GM12878 (cell line): ENCODE measurements around the gene RER1. TPM values are rescaled to one million over a fixed set of nuclear protein-coding genes. Genes with fewer than 3 reads are reported as not detected.
A peak's percentile ranks its signal among the peaks of the same experiment; 100 is the strongest.

ENCODE experiments used
- ATAC-seq: fragments of 200-7000 bp; cut with Tn5 transposase; 3 replicates; pipeline ENCODE4 v1.9.1; 2020; ENCODE audit warnings: mild to moderate bottlenecking, moderate library complexity
- BruUV-seq: library from RNA; stranded (reverse); fragments of 400-500 nt; replicated peaks from 2 replicates; lab custom pipeline; 2021; lab: Mats Ljungman, UMichigan
- CTCF ChIA-PET: fragments of 300-600 bp; sonication (Branson Sonifier 250); formaldehyde crosslinking; extraction: SDS; loops from one replicate; lab custom pipeline; 2021; ENCODE audit warnings: inconsistent platforms; lab: Yijun Ruan, JAX
- POLR2A ChIA-PET: fragments of 350-600 bp; formaldehyde crosslinking; extraction: SDS; loops from one replicate; lab custom pipeline; 2021; ENCODE audit warnings: inconsistent platforms; lab: Charles Lee
- RAD21 ChIA-PET: fragments of 300-600 bp; sonication (Branson Sonifier 250); formaldehyde crosslinking; loops from one replicate; lab custom pipeline; 2023; ENCODE audit warnings: antibody characterized with exemption; ENCODE audit not compliant: unreplicated experiment; lab: Charles Lee
- SMC1A ChIA-PET: fragments of 300-600 bp; sonication (Branson Sonifier 250); formaldehyde crosslinking; loops from one replicate; lab custom pipeline; 2023; ENCODE audit not compliant: unreplicated experiment, uncharacterized antibody; lab: Charles Lee
- DNase-seq: peaks from one replicate; pipeline ENCODE4 v3.0.0-alpha.2; 2011; ENCODE audit warnings: low read depth, low spot score
- FAIRE-seq: peaks from 3 replicates; lab custom pipeline; 2011; peaks lifted over from hg19 to GRCh38; lab: Jason Lieb, UNC
- H2AFZ ChIP-seq: 2 replicates; pipeline ENCODE4 v1.6.0; 2011; ENCODE audit warnings: low read depth, low read length, control low read depth; ENCODE audit not compliant: control insufficient read depth
- H3K27ac ChIP-seq: 2 replicates; pipeline ENCODE4 v1.5.1; 2011; ENCODE audit warnings: control low read depth; ENCODE audit not compliant: control insufficient read depth, insufficient read depth
- H3K27me3 ChIP-seq, 2 experiments: replicated peaks in 1 of 2; 2 replicates each; pipeline versions ENCODE4 v1.6.0 to v1.6.1; 2011; ENCODE audit warnings: low read length in 1 of 2; ENCODE audit not compliant: control insufficient read depth in 2 of 2, insufficient read depth in 2 of 2
- H3K36me3 ChIP-seq, 2 experiments: 2 replicates each; pipeline ENCODE4 v1.5.1; 2011; ENCODE audit warnings: low read length in 1 of 2; ENCODE audit not compliant: control insufficient read depth in 2 of 2, insufficient read depth in 2 of 2
- H3K4me1 ChIP-seq: 2 replicates; pipeline ENCODE4 v1.6.1; 2011; ENCODE audit warnings: mild to moderate bottlenecking, low read length, moderate library complexity, mixed read lengths; ENCODE audit not compliant: control insufficient read depth, insufficient read depth
- H3K4me2 ChIP-seq: 2 replicates; pipeline ENCODE4 v1.6.0; 2011; ENCODE audit warnings: control low read depth; ENCODE audit not compliant: control insufficient read depth, insufficient read depth
- H3K4me3 ChIP-seq: fragments of 200-600 bp; sonication (generic); 2 replicates; pipeline ENCODE4 v1.5.1; 2016
- H3K79me2 ChIP-seq: 2 replicates; pipeline ENCODE4 v1.6.0; 2011; ENCODE audit warnings: low read length; ENCODE audit not compliant: control insufficient read depth, insufficient read depth
- H3K9ac ChIP-seq: 2 replicates; pipeline ENCODE4 v1.8.0; 2011; ENCODE audit warnings: low read length, control low read depth, mixed read lengths; ENCODE audit not compliant: control insufficient read depth, insufficient read depth
- H3K9me3 ChIP-seq: replicated peaks from 3 replicates; pipeline ENCODE4 v1.5.1; 2011; ENCODE audit warnings: mild to moderate bottlenecking, low read length; ENCODE audit not compliant: control insufficient read depth, insufficient read depth
- H4K20me1 ChIP-seq: 2 replicates; pipeline ENCODE4 v1.6.0; 2011; ENCODE audit not compliant: control insufficient read depth, insufficient read depth
- BCL11A ChIP-seq: IDR thresholded peaks from 2 replicates; pipeline ENCODE4 v1.6.1; 2011; ENCODE audit warnings: low read depth, low read length
- EGR1 ChIP-seq, 2 experiments: IDR thresholded peaks; 1 replicate in 1 of 2; 2 replicates in 1 of 2; pipeline ENCODE4 v1.6.1; 2011 to 2012; ENCODE audit warnings: low read depth in 2 of 2, low read length in 2 of 2, borderline replicate concordance in 1 of 2, mild to moderate bottlenecking in 1 of 2, moderate library complexity in 1 of 2
- EP300 ChIP-seq, 2 experiments: fragments of 150-350 bp in 1 of 2; IDR thresholded peaks; 2 replicates each; pipeline ENCODE4 v1.6.1; 2011 to 2012; ENCODE audit warnings: low read depth in 2 of 2, low read length in 2 of 2, borderline replicate concordance in 1 of 2, improper control_type of control experiment in 1 of 2, inconsistent platforms in 1 of 2; ENCODE audit not compliant: control insufficient read depth in 1 of 2
- HDGF ChIP-seq: fragments of 450-650 bp; IDR thresholded peaks from 2 replicates; pipeline ENCODE4 v1.6.1; 2016; ENCODE audit warnings: antibody characterized with exemption
- LARP7 ChIP-seq: fragments of 450-650 bp; IDR thresholded peaks from 2 replicates; pipeline ENCODE4 v1.6.1; 2017; ENCODE audit warnings: mild to moderate bottlenecking
- MEF2A ChIP-seq: IDR thresholded peaks from 2 replicates; pipeline ENCODE4 v1.6.1; 2011; ENCODE audit warnings: low read depth, mild to moderate bottlenecking, low read length, moderate library complexity; ENCODE audit not compliant: insufficient read depth
- POLR2A ChIP-seq: IDR thresholded peaks from 2 replicates; pipeline ENCODE4 v1.6.1; 2011; ENCODE audit warnings: low read depth, mild to moderate bottlenecking, low read length
- POLR2AphosphoS2 ChIP-seq: IDR thresholded peaks from 2 replicates; pipeline ENCODE4 v1.6.1; 2011; ENCODE audit warnings: low read depth, mild to moderate bottlenecking, low read length, improper control_type of control experiment, moderate library complexity
- RFX5 ChIP-seq: IDR thresholded peaks from 2 replicates; pipeline ENCODE4 v1.6.1; 2011; ENCODE audit warnings: low read depth, low read length, improper control_type of control experiment
- SIN3A ChIP-seq: IDR thresholded peaks from 2 replicates; pipeline ENCODE4 v1.6.1; 2012; ENCODE audit warnings: low read depth, low read length, improper control_type of control experiment
- SMAD5 ChIP-seq: IDR thresholded peaks from 2 replicates; pipeline ENCODE4 v1.6.1; 2016; ENCODE audit warnings: antibody characterized with exemption, low read depth
- SRF ChIP-seq, 2 experiments: IDR thresholded peaks; 2 replicates each; pipeline ENCODE4 v1.6.1; 2011; ENCODE audit warnings: low read depth in 2 of 2, low read length in 2 of 2, mild to moderate bottlenecking in 1 of 2, moderate library complexity in 1 of 2
- ZBTB40 ChIP-seq: fragments of 450-650 bp; IDR thresholded peaks from 2 replicates; pipeline ENCODE4 v1.6.1; 2016; ENCODE audit warnings: mild to moderate bottlenecking, moderate library complexity, borderline replicate concordance
- ZNF217 ChIP-seq: fragments of 450-650 bp; IDR thresholded peaks from 2 replicates; pipeline ENCODE4 v1.6.1; 2017; ENCODE audit warnings: antibody characterized with exemption, mild to moderate bottlenecking
- WGBS: methylation state at CpG from one replicate; pipeline ENCODE4 v1.1.6; 2016; ENCODE audit warnings: low lambda C conversion rate; ENCODE audit not compliant: insufficient replicate concordance, insufficient coverage; ENCODE audit errors: missing lambda C conversion rate; 5-methylcytosine and 5-hydroxymethylcytosine counted together
- in situ Hi-C: fragments of 300-500 bp; cut with MboI; formaldehyde crosslinking; loops from 9 replicates; pipeline ENCODE4 v1.14.3; 2018; ENCODE audit warnings: mixed read lengths
- intact Hi-C: fragments of 100-400 bp; cut with micrococcal nuclease; formaldehyde crosslinking; loops from one replicate; pipeline ENCODE4 v1.14.2; 2022; ENCODE audit not compliant: unreplicated experiment
- polyA plus RNA-seq, 11 experiments: library from polyadenylated mRNA; depleted of rRNA in 4 of 11; unstranded in 6 of 11; stranded (reverse) in 5 of 11; fragments of >200 nt; fragmentation: Nextera tagmentation in 4 of 11; fragmentation: Illumina TruSeq in 1 of 11; extraction: Ambion mirVana in 4 of 11; extraction: Trizol in 1 of 11; gene quantifications; 1 replicate in 1 of 11; 2 replicates in 10 of 11; pipeline versions ENCODE4 v1.2.1 to v1.2.3, GENCODE V29; 2011 to 2016; ENCODE audit warnings: inconsistent platforms in 2 of 11, missing spikeins in 2 of 11, low read depth in 1 of 11
- total RNA-seq, 4 experiments: library from RNA; depleted of rRNA in 3 of 4; stranded (reverse); fragments of >200 nt in 3 of 4; fragmentation: Illumina TruSeq in 1 of 4; extraction: Trizol in 1 of 4; gene quantifications; 2 replicates each; pipeline versions ENCODE4 v1.2.1 to v1.2.3, GENCODE V29; 2013 to 2021
- TF ChIP-seq, protein P1 (sequence below): IDR thresholded peaks from 2 replicates; pipeline ENCODE4 v1.6.1; 2012; ENCODE audit warnings: low read length, inconsistent platforms
- TF ChIP-seq, protein P2 (sequence below): fragments of 450-650 bp; IDR thresholded peaks from 2 replicates; pipeline ENCODE4 v1.6.1; 2016; ENCODE audit warnings: mild to moderate bottlenecking

RER1 gene
- total and polyA plus RNA-seq, 10 of the 15 experiments (the other 5 are each of a cell fraction or from before 2014, with no cell fraction given): 29.2 to 274 (median 136) TPM

GRCh38 chr1:2406451-2407041 lies 14.9 kb downstream of the RER1 start:
- Histone ChIP-seq H3K79me2 (peaks cover 1% of the 10 kb centered on the region; the same call in 1 of the 2 replicates), H3K4me1 (peaks cover 2% of the 10 kb centered on the region; the same call in 1 of the 2 replicates), H4K20me1 (no peaks in the 10 kb centered on the region), H3K4me2 (no peak overlapping the region), H3K36me3 (peaks cover 12 to 14% of the 10 kb centered on the region in 2 experiments), H3K4me3 (no peak overlapping the region), H3K9ac (no peak overlapping the region), H3K27me3 (no peaks in the 10 kb centered on the region), H2AFZ (no peak overlapping the region), H3K27ac (no peak overlapping the region), H3K9me3 (no peaks in the 10 kb centered on the region)
- BruUV-seq: no TSS peak
- WGBS: 87% methylated on average over 25 of the region's 26 CpGs
- ChIA-PET SMC1A (no interaction called here), CTCF (interaction anchor here (1.5 kb wide), 1 partner anchor 211 kb away, joined by 4 read pairs; the partner anchor contains the start of gene FAAP20), RAD21 (no interaction called here), POLR2A (no interaction called here)
- no peak for ATAC-seq
- intact Hi-C loops: no loop called here
- FAIRE-seq: no peak
- no peak for DNase-seq
- TF ChIP-seq, protein P1, sequence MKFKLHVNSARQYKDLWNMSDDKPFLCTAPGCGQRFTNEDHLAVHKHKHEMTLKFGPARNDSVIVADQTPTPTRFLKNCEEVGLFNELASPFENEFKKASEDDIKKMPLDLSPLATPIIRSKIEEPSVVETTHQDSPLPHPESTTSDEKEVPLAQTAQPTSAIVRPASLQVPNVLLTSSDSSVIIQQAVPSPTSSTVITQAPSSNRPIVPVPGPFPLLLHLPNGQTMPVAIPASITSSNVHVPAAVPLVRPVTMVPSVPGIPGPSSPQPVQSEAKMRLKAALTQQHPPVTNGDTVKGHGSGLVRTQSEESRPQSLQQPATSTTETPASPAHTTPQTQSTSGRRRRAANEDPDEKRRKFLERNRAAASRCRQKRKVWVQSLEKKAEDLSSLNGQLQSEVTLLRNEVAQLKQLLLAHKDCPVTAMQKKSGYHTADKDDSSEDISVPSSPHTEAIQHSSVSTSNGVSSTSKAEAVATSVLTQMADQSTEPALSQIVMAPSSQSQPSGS: no peak
- TF ChIP-seq HDGF (no peak), SIN3A (no peak), EP300 (IDR thresholded peaks at IDR 0.05; ENCODE audit: borderline replicate concordance in 1 of 2, control insufficient read depth in 1 of 2, low read depth in 2 of 2, low read length in 2 of 2) (no peak), POLR2A (peak; percentile 52; the same call in 1 of the 2 replicates), EGR1 (IDR thresholded peaks at IDR 0.05; ENCODE audit: borderline replicate concordance in 1 of 2, low read depth in 2 of 2, low read length in 2 of 2) (no peak), SMAD5 (no peak), MEF2A (no peak), BCL11A (no peak), ZNF217 (no peak), ZBTB40 (no peak), SRF (IDR thresholded peaks at IDR 0.05; ENCODE audit: low read depth in 2 of 2, low read length in 2 of 2) (no peak), POLR2AphosphoS2 (0 out of 2 replicates have a peak, but pooled peaks have one; percentile 54), LARP7 (no peak), RFX5 (no peak)
- TF ChIP-seq, protein P2, sequence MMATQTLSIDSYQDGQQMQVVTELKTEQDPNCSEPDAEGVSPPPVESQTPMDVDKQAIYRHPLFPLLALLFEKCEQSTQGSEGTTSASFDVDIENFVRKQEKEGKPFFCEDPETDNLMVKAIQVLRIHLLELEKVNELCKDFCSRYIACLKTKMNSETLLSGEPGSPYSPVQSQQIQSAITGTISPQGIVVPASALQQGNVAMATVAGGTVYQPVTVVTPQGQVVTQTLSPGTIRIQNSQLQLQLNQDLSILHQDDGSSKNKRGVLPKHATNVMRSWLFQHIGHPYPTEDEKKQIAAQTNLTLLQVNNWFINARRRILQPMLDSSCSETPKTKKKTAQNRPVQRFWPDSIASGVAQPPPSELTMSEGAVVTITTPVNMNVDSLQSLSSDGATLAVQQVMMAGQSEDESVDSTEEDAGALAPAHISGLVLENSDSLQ: no peak
- TF ChIP-seq, all 136 proteins: peak for 2
- in situ Hi-C loops: no loop called here
